Lung (tissue), 12 donors: ENCODE measurements around the gene LDLRAD4. TPM values are rescaled to one million over a fixed set of nuclear protein-coding genes. Genes with fewer than 3 reads are reported as not detected.
A peak's percentile ranks its signal among the peaks of the same experiment; 100 is the strongest.

Experiments
- ATAC-seq: fragments of 200-7000 bp; cut with Tn5 transposase; one replicate; pipeline ENCODE4 v1.9.1; 2020; ENCODE audit warnings: moderate number of reproducible peaks; ENCODE audit not compliant: insufficient read depth, low FRiP score
- DNase-seq, 3 donors: peaks; one replicate each; pipeline ENCODE4 v3.0.0-alpha.2; 2013 to 2017
- H3K27ac ChIP-seq, 2 donors: one replicate each; pipeline ENCODE4 v1.5.1; 2013; ENCODE audit warnings: mild to moderate bottlenecking in 2 of 2, moderate library complexity in 2 of 2, control low read depth in 1 of 2, inconsistent platforms in 1 of 2, low read depth in 1 of 2, low read length in 1 of 2
- H3K27me3 ChIP-seq, 3 donors: one replicate each; pipeline ENCODE4 v1.5.1; 2013; ENCODE audit warnings: low read length in 2 of 3; ENCODE audit not compliant: control insufficient read depth in 3 of 3, insufficient read depth in 3 of 3
- H3K36me3 ChIP-seq, 4 donors: one replicate each; pipeline ENCODE4 v1.5.1; 2013; ENCODE audit warnings: low read length in 4 of 4, mild to moderate bottlenecking in 1 of 4, moderate library complexity in 1 of 4; ENCODE audit not compliant: control insufficient read depth in 4 of 4, insufficient read depth in 4 of 4
- H3K4me1 ChIP-seq, 5 donors: one replicate each; pipeline ENCODE4 v1.5.1; 2013; ENCODE audit warnings: low read length in 5 of 5, mild to moderate bottlenecking in 2 of 5, moderate library complexity in 1 of 5; ENCODE audit not compliant: control insufficient read depth in 5 of 5, insufficient read depth in 5 of 5
- H3K4me3 ChIP-seq: one replicate; pipeline ENCODE4 v1.5.1; 2013; ENCODE audit warnings: mild to moderate bottlenecking, control low read depth, moderate library complexity
- H3K9ac ChIP-seq, 2 donors: one replicate each; pipeline ENCODE4 v1.5.1; 2013; ENCODE audit warnings: low read length in 2 of 2, control low read depth in 1 of 2; ENCODE audit not compliant: insufficient read depth in 1 of 2
- H3K9me3 ChIP-seq, 4 donors: one replicate each; pipeline ENCODE4 v1.5.1; 2013; ENCODE audit warnings: low read length in 3 of 4, mild to moderate bottlenecking in 1 of 4, moderate library complexity in 1 of 4; ENCODE audit not compliant: control insufficient read depth in 4 of 4, insufficient read depth in 3 of 4
- CTCF ChIP-seq: IDR thresholded peaks from 2 replicates; pipeline ENCODE4 v1.5.1; 2012; ENCODE audit warnings: mild to moderate bottlenecking; ENCODE audit errors: control extremely low read depth, extremely low read depth
- WGBS, 2 donors: extraction: QIAGEN DNeasy Blood & Tissue Kit; methylation state at CpG; one replicate each; pipeline ENCODE4 v1.1.7; 2013; 5-methylcytosine and 5-hydroxymethylcytosine counted together
- polyA plus RNA-seq, 2 donors: library from polyadenylated mRNA; stranded (reverse); fragments of 200-250 nt; gene quantifications; one replicate each; pipeline ENCODE4 v1.2.1, GENCODE V29; 2013
- total RNA-seq, 2 donors: library from RNA; depleted of rRNA in 1 of 2; stranded (reverse); fragments of >200 nt in 1 of 2; gene quantifications; one replicate each; pipeline ENCODE4 v1.2.1, GENCODE V29; 2014 to 2021
- donor health status: control.
- donor health status: control.
- donor health status: Bipolar disorder and iron deficiency.
- donor health status: healthy.
- donor health status: DM: yes; HTN: yes; CAD: no.

LDLRAD4 gene
- total and polyA plus RNA-seq, 4 donors = 3.2 to 62.4 (median 19.9) TPM

DNA sequence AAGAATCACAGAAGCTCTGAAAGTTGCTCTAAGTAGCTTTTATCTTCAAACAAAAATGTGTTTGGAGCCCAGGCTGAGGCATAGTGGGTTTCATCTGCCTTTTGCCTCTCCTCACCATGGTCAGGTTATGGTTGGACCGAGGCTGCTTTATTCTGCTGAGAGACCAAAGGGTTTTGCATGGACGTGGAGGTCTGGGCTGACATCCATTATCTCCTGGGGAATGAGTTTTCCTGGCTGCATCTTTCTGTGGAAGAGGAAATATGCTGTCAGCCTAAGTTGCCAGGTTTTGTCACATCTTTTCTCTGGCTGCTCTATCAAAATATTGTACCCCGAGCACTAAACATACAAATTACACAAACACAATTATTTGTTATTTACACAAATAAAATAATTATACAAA is 223.2 kb downstream of the LDLRAD4 start:
- peaks cover 0 to 3% (median 1%) of the 10 kb centered on the region in 4 donors for H3K36me3 ChIP-seq
- ATAC-seq (no peak), DNase-seq (no peak)
- no peak overlapping the region for H3K27ac ChIP-seq
- H3K4me1 ChIP-seq = peaks cover 0 to 14% (median 3%) of the 10 kb centered on the region in 5 donors
- H3K27me3 ChIP-seq = peaks cover 0 to 10% (median 0%) of the 10 kb centered on the region in 3 donors
- no peak overlapping the region for H3K4me3 ChIP-seq
- TF ChIP-seq CTCF = no peak
- WGBS, 2 donors = 70 to 86% methylated on average over 3 of the region's 3 CpGs
- no peaks in the 10 kb centered on the region for H3K9me3 ChIP-seq
- no peak overlapping the region for H3K9ac ChIP-seq

DNA sequence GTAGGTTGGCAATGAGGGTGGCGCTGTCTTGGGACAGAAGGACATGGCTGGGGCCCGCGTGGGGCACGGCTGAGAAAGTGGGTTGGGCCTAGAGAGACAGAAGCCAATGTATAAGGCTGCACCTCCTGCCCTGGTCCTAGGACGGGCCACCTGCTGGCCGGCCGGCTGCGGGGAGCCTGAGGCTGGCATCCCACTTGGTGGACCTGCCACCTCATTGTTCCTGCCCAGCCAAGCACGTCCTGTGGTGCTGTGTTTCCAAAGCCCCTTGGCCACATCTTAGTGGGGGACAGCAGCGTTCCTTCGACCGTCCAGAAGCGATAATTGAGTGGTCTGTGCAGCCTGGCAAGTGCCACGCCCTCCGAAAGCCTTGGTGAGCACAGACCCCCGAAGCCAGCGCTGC is 223.9 kb downstream of the LDLRAD4 start:
- Histone ChIP-seq H3K36me3 (peaks cover 0 to 3% (median 1%) of the 10 kb centered on the region in 4 donors), H3K27me3 (peaks cover 0 to 10% (median 0%) of the 10 kb centered on the region in 3 donors), H3K27ac (no peak overlapping the region), H3K9me3 (no peaks in the 10 kb centered on the region), H3K9ac (no peak overlapping the region), H3K4me1 (peaks cover 0 to 9% (median 4%) of the 10 kb centered on the region in 5 donors), H3K4me3 (no peak overlapping the region)
- WGBS, 2 donors = 95 to 98% methylated on average over 17 of the region's 17 CpGs
- TF ChIP-seq CTCF = no peak
- ATAC-seq (no peak), DNase-seq (no peak)

DNA sequence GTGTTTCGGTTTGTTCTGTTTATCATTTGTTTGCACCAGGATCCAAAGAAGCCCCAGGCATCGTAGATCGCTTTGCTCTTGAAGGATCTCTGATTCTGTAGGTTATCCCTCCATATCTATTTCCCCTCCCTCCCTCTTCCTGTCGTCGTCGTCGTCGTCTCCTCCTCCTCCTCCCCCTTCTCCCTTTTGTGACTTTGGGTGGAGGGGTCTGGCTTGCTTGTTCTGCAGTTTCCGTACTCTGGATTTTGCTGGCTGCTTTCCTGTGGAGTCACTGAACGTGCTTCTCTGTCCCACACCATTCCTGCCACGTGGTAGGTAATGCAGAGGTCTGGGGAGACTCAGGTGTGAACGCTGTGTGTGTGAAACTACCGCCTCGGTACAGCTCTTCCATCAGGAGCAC is 225.0 kb downstream of the LDLRAD4 start:
- DNase-seq (peak in 1 of 3 donors; percentile 33), ATAC-seq (no peak)
- Histone ChIP-seq H3K4me1 (peaks cover 2 to 13% (median 8%) of the 10 kb centered on the region in 5 donors), H3K9me3 (no peaks in the 10 kb centered on the region), H3K36me3 (peaks cover 0 to 3% (median 1%) of the 10 kb centered on the region in 4 donors), H3K27me3 (peaks cover 0 to 10% (median 0%) of the 10 kb centered on the region in 3 donors), H3K4me3 (no peak overlapping the region), H3K9ac (no peak overlapping the region), H3K27ac (no peak overlapping the region)
- no peak for TF ChIP-seq CTCF
- 52 to 59% methylated on average over 14 of the region's 14 CpGs for WGBS, 2 donors
